IMR-90 (cell line): ENCODE data around the gene MAP4. TPM values are rescaled to one million over a fixed set of nuclear protein-coding genes. Genes with fewer than 3 reads are reported as not detected.

Experiments
- ATAC-seq: fragments of 200-7000 bp; cut with Tn5 transposase; 2 replicates; pipeline ENCODE4 v1.9.1; 2020; ENCODE audit warnings: low read depth, mild to moderate bottlenecking, moderate library complexity
- BruUV-seq: library from RNA; stranded (reverse); fragments of 400-500 nt; replicated peaks from 2 replicates; lab custom pipeline; 2021; lab: Mats Ljungman, UMichigan
- CTCF ChIA-PET: fragments of 300-600 bp; formaldehyde crosslinking; extraction: SDS; loops from one replicate; lab custom pipeline; 2021; ENCODE audit warnings: antibody characterized with exemption; lab: Yijun Ruan, JAX
- POLR2A ChIA-PET: fragments of 300-600 bp; sonication (Branson Sonifier 250); formaldehyde crosslinking; loops from one replicate; lab custom pipeline; 2022; ENCODE audit warnings: antibody characterized with exemption; ENCODE audit not compliant: unreplicated experiment; lab: Charles Lee
- DNase-seq: peaks from one replicate; pipeline ENCODE4 v3.0.0; 2013
- H2AFZ ChIP-seq: replicated peaks from 2 replicates; pipeline ENCODE3; 2013; ENCODE audit warnings: low read length, mild to moderate bottlenecking; ENCODE audit not compliant: poor library complexity
- H2AK5ac ChIP-seq: 2 replicates; pipeline ENCODE4 v1.6.1; 2013; ENCODE audit warnings: low read depth, low read length, inconsistent platforms
- H2AK9ac ChIP-seq: replicated peaks from 2 replicates; pipeline ENCODE3; 2013; ENCODE audit warnings: mild to moderate bottlenecking, low read depth, low read length, moderate library complexity; ENCODE audit not compliant: poor library complexity
- H2BK120ac ChIP-seq: 2 replicates; pipeline ENCODE4 v1.6.1; 2013; ENCODE audit warnings: low read depth, low read length, inconsistent platforms
- H2BK15ac ChIP-seq: 3 replicates; pipeline ENCODE4 v1.6.1; 2013; ENCODE audit warnings: low read depth, low read length, inconsistent platforms
- H2BK20ac ChIP-seq: 2 replicates; pipeline ENCODE4 v1.6.1; 2013; ENCODE audit warnings: low read depth, mild to moderate bottlenecking, inconsistent platforms, low read length, moderate library complexity
- H2BK5ac ChIP-seq: 2 replicates; pipeline ENCODE4 v1.6.1; 2013; ENCODE audit warnings: mild to moderate bottlenecking, low read depth, low read length, inconsistent platforms; ENCODE audit not compliant: poor library complexity, severe bottlenecking
- H3K14ac ChIP-seq: replicated peaks from 2 replicates; pipeline ENCODE4 v1.6.1; 2013; ENCODE audit warnings: low read depth, low read length, inconsistent platforms
- H3K18ac ChIP-seq: 2 replicates; pipeline ENCODE4 v1.6.1; 2013; ENCODE audit warnings: low read depth, low read length, control low read depth
- H3K23ac ChIP-seq: 2 replicates; pipeline ENCODE4 v1.6.1; 2013; ENCODE audit warnings: low read depth, low read length, inconsistent platforms
- H3K27ac ChIP-seq: 2 replicates; pipeline ENCODE4 v1.5.1; 2013; ENCODE audit warnings: mild to moderate bottlenecking, control low read depth, low read length; ENCODE audit not compliant: insufficient read depth
- H3K27me3 ChIP-seq: 2 replicates; pipeline ENCODE4 v1.6.1; 2013; ENCODE audit warnings: low read length; ENCODE audit not compliant: control insufficient read depth, insufficient read depth
- H3K36me3 ChIP-seq: 2 replicates; pipeline ENCODE4 v1.6.1; 2013; ENCODE audit warnings: low read length, mixed read lengths; ENCODE audit not compliant: control insufficient read depth, insufficient read depth
- H3K4ac ChIP-seq: 2 replicates; pipeline ENCODE4 v1.6.1; 2013; ENCODE audit warnings: low read depth, low read length, inconsistent platforms
- H3K4me1 ChIP-seq: 2 replicates; pipeline ENCODE4 v1.6.1; 2013; ENCODE audit warnings: low read length, mixed read lengths; ENCODE audit not compliant: control insufficient read depth, insufficient read depth
- H3K4me2 ChIP-seq: 2 replicates; pipeline ENCODE4 v1.6.1; 2013; ENCODE audit warnings: low read depth, mild to moderate bottlenecking, control low read depth, low read length, moderate library complexity
- H3K4me3 ChIP-seq: 2 replicates; pipeline ENCODE4 v1.5.1; 2013; ENCODE audit warnings: low read depth, mild to moderate bottlenecking, control low read depth, low read length, moderate library complexity; ENCODE audit not compliant: insufficient read depth
- H3K56ac ChIP-seq: 2 replicates; pipeline ENCODE4 v1.6.1; 2013; ENCODE audit warnings: low read length, inconsistent platforms; ENCODE audit not compliant: insufficient read depth; ENCODE audit errors: extremely low read depth
- H3K79me1 ChIP-seq, 2 experiments: 2 replicates each; pipeline ENCODE4 v1.6.1; 2013; ENCODE audit warnings: low read length in 2 of 2, inconsistent platforms in 1 of 2, low read depth in 1 of 2
- H3K9ac ChIP-seq: 2 replicates; pipeline ENCODE4 v1.6.1; 2013; ENCODE audit warnings: low read depth, low read length, control low read depth
- H3K9me1 ChIP-seq: 2 replicates; pipeline ENCODE4 v1.6.1; 2013; ENCODE audit warnings: low read length, inconsistent platforms; ENCODE audit not compliant: insufficient read depth
- H3K9me3 ChIP-seq: 2 replicates; pipeline ENCODE4 v1.6.1; 2013; ENCODE audit warnings: low read length; ENCODE audit not compliant: control insufficient read depth, insufficient read depth
- H4K20me1 ChIP-seq: 2 replicates; pipeline ENCODE4 v1.6.1; 2013; ENCODE audit warnings: low read length, inconsistent platforms; ENCODE audit not compliant: insufficient read depth
- H4K5ac ChIP-seq: 2 replicates; pipeline ENCODE4 v1.6.1; 2013; ENCODE audit warnings: mild to moderate bottlenecking, low read depth, low read length, control low read depth
- H4K8ac ChIP-seq, 2 experiments: 2 replicates each; pipeline ENCODE4 v1.6.1; 2013; ENCODE audit warnings: low read depth in 2 of 2, low read length in 2 of 2, control low read depth in 1 of 2, inconsistent platforms in 1 of 2
- H4K91ac ChIP-seq: 2 replicates; pipeline ENCODE4 v1.6.1; 2013; ENCODE audit warnings: low read depth, low read length, inconsistent platforms; ENCODE audit not compliant: insufficient read depth
- BHLHE40 ChIP-seq: fragments of 150-350 bp; IDR thresholded peaks from 2 replicates; pipeline ENCODE4 v1.6.1; 2016; ENCODE audit warnings: mild to moderate bottlenecking, low read depth, low read length
- CEBPB ChIP-seq: IDR thresholded peaks from 2 replicates; pipeline ENCODE4 v1.6.1; 2012; ENCODE audit warnings: low read depth, low read length, improper control_type of control experiment
- CHD1 ChIP-seq: IDR thresholded peaks from 2 replicates; pipeline ENCODE4 v1.6.1; 2012; ENCODE audit warnings: low read depth, low read length, improper control_type of control experiment
- MAZ ChIP-seq: IDR thresholded peaks from 2 replicates; pipeline ENCODE4 v1.6.1; 2012; ENCODE audit warnings: low read depth, mild to moderate bottlenecking, low read length, improper control_type of control experiment, moderate library complexity, borderline replicate concordance
- NFE2L2 ChIP-seq: fragments of 150-350 bp; IDR thresholded peaks from 2 replicates; pipeline ENCODE4 v1.6.1; 2016; ENCODE audit warnings: low read depth, mild to moderate bottlenecking, low read length
- RAD21 ChIP-seq: IDR thresholded peaks from 2 replicates; pipeline ENCODE4 v1.6.1; 2012; ENCODE audit warnings: low read length, improper control_type of control experiment
- RFX5 ChIP-seq: IDR thresholded peaks from 2 replicates; pipeline ENCODE4 v1.8.0; 2012; ENCODE audit warnings: low read depth, mild to moderate bottlenecking, low read length, moderate library complexity
- SMC3 ChIP-seq: fragments of 150-350 bp; IDR thresholded peaks from 2 replicates; pipeline ENCODE4 v1.6.1; 2016; ENCODE audit warnings: low read depth, mild to moderate bottlenecking, antibody characterized with exemption, low read length, moderate library complexity
- WGBS, 2 experiments: methylation state at CpG; one replicate each; pipeline versions ENCODE4 v1.1.5 to v1.1.7; 2013; ENCODE audit warnings: missing lambda C conversion rate in 2 of 2; ENCODE audit not compliant: insufficient read length in 1 of 2; ENCODE audit errors: extremely low coverage in 2 of 2; 5-methylcytosine and 5-hydroxymethylcytosine counted together
- dilution Hi-C: fragments of 300-500 bp; cut with HindIII; formaldehyde crosslinking; loops from one replicate; pipeline ENCODE4 v1.14.3; 2018; ENCODE audit warnings: low sequenced_read_pairs; ENCODE audit not compliant: unreplicated experiment
- in situ Hi-C: fragments of 300-500 bp; cut with MboI; formaldehyde crosslinking; loops from 3 replicates; pipeline ENCODE4 v1.14.3; 2019; ENCODE audit warnings: low sequenced_read_pairs, inconsistent platforms, mixed read lengths
- intact Hi-C: fragments of 100-400 bp; cut with micrococcal nuclease; formaldehyde crosslinking; loops from 2 replicates; pipeline ENCODE4 v1.10.0; 2022
- polyA plus RNA-seq, 3 experiments: library from polyadenylated mRNA; depleted of rRNA; stranded (reverse); fragments of >200 nt; gene quantifications; 2 replicates each; pipeline ENCODE4 v1.2.3, GENCODE V29; 2012; ENCODE audit warnings: low replicate concordance in 1 of 3
- total RNA-seq: library from RNA; depleted of rRNA; stranded (reverse); fragments of >200 nt; gene quantifications from 2 replicates; pipeline ENCODE4 v1.2.3, GENCODE V29; 2012
- TF ChIP-seq, protein P1 (sequence below): fragments of 150-350 bp; IDR thresholded peaks from 2 replicates; pipeline ENCODE4 v1.6.1; 2016; ENCODE audit warnings: low read depth, mild to moderate bottlenecking, low read length, moderate library complexity, borderline replicate concordance

Gene MAP4
- total and polyA plus RNA-seq, 2 of the 4 experiments (the other 2 are of a cell fraction), result 87.8 to 216 TPM

DNA sequence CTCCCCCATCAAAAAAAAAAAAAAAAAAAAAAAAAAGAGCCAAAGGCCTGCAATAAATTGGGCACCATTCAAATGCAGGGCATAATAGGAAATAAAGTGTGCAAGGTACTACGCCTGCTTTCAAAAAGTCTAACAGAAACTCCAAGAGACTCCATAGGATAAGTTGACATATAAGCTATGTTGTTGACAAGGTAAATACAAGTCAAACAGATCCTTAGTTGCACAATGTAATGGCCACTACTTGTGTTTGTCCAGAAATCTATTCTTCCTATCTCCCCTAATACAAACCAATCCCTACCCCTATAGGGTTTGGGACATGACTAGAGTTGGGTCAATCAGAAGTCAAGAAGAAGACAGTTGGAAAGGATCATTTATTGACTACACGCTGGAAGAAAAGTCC lies 16.0 kb downstream of the MAP4 start:
- DNase-seq (no peak), ATAC-seq (no peak)
- dilution Hi-C loops (no loop called here), in situ Hi-C loops (no loop called here), intact Hi-C loops (no loop called here)
- Histone ChIP-seq H3K4me1 (peaks cover 5% of the 10 kb centered on the region), H2AK9ac (no peak overlapping the region), H3K18ac (no peak overlapping the region), H2BK15ac (no peak overlapping the region), H3K9me3 (no peaks in the 10 kb centered on the region), H3K4me2 (no peak overlapping the region), H2AFZ (no peak overlapping the region), H3K27ac (no peak overlapping the region), H3K4me3 (no peak overlapping the region), H4K91ac (no peak overlapping the region), H4K20me1 (peaks cover 81% of the 10 kb centered on the region), H3K9ac (no peak overlapping the region), H3K56ac (no peak overlapping the region), H3K4ac (no peak overlapping the region), H2BK120ac (no peak overlapping the region), H4K8ac (no peak overlapping the region), H2AK5ac (no peak overlapping the region), H2BK5ac (no peak overlapping the region), H3K79me1 (peaks cover 40 to 78% of the 10 kb centered on the region in 2 experiments), H3K36me3 (peaks cover 10% of the 10 kb centered on the region), H3K27me3 (no peaks in the 10 kb centered on the region), H3K14ac (no peak overlapping the region), H3K23ac (no peak overlapping the region), H4K5ac (no peak overlapping the region), H3K9me1 (peaks cover 30% of the 10 kb centered on the region), H2BK20ac (no peak overlapping the region)
- CTCF ChIA-PET, result interaction anchor here (0.6 kb wide), 1 partner anchor 155 kb away, joined by 5 read pairs; no protein-coding TSS in a partner anchor
- no TSS peak for BruUV-seq
- TF ChIP-seq RAD21 (no peak), NFE2L2 (no peak), SMC3 (no peak), RFX5 (no peak), MAZ (no peak), CEBPB (no peak), BHLHE40 (no peak), CHD1 (no peak)
- TF ChIP-seq, protein P1, sequence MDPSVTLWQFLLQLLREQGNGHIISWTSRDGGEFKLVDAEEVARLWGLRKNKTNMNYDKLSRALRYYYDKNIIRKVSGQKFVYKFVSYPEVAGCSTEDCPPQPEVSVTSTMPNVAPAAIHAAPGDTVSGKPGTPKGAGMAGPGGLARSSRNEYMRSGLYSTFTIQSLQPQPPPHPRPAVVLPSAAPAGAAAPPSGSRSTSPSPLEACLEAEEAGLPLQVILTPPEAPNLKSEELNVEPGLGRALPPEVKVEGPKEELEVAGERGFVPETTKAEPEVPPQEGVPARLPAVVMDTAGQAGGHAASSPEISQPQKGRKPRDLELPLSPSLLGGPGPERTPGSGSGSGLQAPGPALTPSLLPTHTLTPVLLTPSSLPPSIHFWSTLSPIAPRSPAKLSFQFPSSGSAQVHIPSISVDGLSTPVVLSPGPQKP, result no peak
- POLR2A ChIA-PET, result no interaction called here
- no CpG with 5 or more reads among the region's 2 CpGs for WGBS, 2 experiments
